Measurements from ENCODE around the gene KIF12.

KIF12 gene

DNA sequence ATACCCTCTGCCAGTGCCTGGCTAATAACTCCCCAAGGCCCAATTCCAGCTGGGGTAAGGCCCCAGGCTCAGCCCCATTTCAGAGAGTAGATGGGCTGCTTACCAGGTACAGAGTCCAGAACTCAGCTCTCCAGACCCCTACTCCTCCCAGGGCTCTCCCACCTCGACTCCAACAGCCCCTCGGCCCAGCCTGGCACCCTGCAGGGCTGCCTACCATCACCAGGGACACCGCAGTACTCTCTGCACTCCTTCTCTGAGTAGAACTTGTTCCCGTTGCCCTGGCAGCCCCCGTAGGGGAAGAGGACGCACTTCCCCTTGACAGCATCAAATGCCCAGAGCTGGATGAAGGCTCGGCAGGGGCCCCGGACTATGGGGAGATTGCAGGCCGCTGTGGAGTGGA lies 38.4 kb downstream of the KIF12 start:
- DNase-seq: no peak

DNA sequence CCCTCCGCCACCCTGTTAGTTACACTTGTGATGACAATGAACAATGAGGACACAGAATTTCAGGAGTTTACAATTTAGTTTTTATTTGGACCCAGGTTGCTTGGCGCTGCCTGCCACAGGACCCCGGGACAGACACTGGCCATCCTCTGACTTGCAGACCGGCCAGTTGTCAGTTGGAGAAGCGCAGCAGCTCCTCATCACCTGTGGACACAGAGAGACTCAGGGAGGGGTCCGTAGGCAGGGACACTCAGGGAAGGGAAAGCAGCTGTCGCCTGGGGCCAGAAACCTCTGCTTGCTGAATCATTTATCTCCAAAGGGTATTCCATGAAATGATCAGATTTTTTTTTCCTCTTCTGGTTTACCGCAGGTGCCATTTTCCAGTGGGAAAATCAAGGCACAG lies 39.0 kb downstream of the KIF12 start:
- DNase-seq: no peak

DNA sequence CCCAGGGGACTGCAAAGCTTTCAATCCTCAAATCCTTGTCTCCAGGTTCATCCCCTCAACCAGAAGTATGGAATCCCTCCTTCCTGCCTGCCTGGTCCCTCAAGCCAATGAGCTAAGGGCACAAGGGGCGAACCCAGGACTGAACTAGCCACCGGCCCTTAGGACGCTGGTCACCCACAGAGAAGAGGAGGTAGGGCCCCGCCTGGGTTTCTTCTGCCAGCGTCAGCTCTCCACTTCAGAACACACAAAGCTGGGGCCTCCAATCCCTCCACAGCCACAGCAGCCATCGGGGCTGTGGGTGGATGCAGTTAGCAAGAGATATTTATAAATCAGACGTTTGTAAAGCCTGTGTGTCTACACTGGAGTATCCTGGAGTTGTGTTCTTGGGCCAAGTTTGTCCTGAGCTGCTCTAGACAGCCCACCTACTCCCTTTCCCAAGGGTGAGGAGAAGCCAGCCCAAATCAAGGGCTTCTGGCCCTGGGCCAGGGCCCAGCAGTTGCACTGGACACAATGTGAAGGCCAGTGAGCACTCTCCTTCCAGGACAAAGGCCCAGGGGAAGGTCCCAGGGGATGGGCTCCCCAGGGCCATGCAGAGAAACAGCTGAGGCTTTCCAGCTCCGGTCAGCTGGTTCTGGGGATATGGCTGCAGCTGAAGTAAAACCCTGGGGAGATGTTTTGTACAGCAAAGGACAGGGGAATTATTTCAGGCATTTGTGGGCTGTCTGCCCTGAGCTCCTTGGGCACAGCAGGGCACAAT lies 39.9 kb downstream of the KIF12 start:
- DNase-seq: no peak

GRCh38 chr9:114058688-114059046 lies 40.4 kb downstream of the KIF12 start:
- DNase-seq: no peak

GRCh38 chr9:114057161-114057885 lies 41.8 kb downstream of the KIF12 start:
- DNase-seq: no peak

DNA sequence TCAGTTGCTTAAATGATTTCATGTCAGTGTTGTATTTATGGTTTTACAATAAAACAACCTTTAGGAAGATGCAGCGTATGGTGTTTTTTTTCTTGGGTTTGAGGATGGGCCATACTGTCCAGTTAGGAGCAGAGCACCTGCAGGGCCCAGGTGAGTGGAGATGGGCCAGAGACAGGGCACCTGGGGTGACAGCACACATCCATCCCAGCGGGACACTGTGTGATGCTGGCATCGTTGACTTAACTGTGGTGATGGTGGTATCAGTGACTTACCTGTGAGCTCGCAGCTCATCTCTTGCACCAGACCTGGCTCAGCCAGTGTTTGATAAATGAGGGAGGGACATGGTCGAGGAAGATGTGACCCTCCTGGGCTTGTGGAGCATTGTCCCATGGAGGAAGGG lies 42.6 kb downstream of the KIF12 start:
- DNase-seq: no peak

DNA sequence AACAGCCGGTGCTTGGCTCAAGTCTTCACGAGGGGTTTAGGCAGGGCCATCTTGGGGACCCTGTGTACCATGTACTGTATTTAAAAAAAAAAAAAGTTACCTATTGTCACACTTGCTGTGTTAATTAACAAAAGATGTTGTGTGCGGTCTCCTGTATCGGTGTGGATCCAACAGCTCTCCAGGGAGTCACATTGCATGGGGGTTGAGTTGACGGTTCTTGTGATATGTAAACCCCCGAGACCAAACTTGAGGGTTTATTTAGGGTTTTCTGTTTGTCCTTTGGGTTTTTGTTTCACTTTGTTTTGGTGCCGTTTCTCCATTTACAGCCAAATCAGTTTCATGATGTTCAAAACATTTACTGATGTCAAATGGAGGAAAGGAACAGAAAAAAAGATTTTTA lies 43.2 kb downstream of the KIF12 start:
- DNase-seq: no peak

GRCh38 chr9:114055061-114055460 lies 44.0 kb downstream of the KIF12 start:
- no peak for DNase-seq

DNA sequence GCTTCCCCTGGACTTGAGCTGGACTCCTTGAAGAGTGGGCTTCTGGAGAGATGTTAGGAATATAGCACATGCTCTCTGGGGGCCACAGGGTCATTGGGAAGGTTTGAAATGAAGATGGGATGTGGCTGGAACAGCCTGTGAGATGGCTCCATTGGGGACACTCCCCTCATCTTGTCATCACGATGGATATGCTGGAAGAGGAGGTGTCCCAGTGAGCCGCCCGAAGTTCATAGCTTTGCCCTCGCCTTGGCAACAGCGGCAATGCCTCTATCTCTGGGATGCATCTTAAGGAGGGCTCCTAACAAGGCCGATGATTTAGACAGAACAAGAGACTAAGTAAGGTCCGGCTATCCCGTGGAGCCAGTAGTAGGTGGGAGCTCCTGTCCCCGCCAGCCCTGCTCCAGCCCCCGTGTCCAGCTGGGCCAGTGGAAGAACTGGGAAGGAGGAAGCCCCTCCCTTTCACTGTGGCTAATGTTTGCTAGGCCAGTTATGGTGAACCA lies 44.9 kb downstream of the KIF12 start:
- DNase-seq: no peak

DNA sequence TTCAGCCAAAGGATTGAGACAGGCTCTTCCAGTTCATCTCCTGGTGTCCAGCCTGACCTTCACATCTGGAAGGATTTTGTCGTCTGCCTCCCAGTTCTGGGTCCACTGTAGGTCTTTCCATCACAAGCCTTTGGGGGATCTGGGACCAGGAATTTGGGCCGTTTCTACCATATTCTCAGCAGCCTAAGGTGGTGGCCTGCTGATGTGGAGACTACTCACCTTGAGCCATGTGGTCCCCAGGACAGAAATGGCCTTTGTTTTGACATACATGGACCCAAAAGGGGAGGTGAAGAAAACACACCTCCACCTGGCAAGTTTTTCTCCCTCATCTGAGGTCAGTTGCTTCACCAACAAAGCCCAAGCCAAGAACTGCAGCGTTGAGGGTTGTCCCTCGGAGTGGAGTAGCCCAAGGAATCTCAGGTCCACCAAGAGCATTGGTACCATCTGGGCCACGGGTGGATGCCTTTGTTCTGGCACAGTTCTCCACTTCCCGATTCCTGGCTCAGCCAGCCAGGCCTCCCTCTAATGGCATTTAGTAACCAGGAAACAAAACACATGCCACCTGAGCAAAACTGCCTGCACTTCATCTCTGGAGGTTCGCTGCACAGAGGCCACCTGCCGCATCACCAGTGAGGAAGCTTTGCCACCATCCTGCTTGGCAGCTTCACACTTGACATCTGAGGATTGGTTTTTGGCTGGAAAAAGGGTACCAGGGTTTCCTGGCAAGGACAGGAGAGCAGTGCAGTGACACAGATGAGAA lies 45.7 kb downstream of the KIF12 start:
- no peak for DNase-seq

GRCh38 chr9:114051706-114052105 lies 47.4 kb downstream of the KIF12 start:
- no peak for DNase-seq

GRCh38 chr9:114051281-114051680 lies 47.8 kb downstream of the KIF12 start:
- no peak for DNase-seq

DNA sequence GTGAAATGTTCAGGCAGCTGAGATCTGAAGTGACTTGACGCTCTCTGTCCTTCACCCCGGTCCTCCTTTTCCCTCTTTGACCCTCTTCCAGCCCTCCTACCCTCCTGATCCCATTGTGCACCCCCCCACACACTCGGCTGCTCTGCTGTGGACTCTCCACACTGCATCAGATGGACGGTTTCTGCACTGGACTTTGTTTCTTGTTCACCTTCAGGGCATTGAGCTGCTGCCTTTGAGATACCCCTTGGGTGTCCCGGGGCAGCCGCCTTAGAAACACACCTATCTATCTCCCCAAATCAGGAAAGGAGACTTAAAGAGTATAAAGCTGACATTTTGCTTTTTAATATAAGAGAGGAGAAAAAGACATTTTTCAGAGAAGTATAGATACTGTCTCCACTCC lies 48.4 kb downstream of the KIF12 start:
- no peak for DNase-seq

DNA sequence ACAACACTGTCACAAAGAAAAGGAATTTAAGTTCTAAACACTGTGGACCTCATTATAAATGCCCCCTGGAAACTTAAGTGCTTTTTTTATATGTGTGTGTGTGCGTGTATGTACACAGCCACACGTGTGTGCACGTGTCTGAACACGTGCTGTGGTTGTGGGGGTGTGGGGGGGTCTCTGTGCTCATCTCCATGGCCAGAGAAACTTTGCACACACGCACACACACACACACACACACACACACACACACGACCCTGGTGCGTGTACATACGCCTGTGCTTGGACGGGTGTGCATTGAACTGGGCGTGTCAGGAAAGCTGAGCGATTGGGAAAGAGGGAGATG lies 48.9 kb downstream of the KIF12 start:
- DNase-seq: no peak

- DNase-seq: no peak
Measured at GRCh38 chr9:114049441-114050225, 49.5 kb downstream of the KIF12 start.

DNA sequence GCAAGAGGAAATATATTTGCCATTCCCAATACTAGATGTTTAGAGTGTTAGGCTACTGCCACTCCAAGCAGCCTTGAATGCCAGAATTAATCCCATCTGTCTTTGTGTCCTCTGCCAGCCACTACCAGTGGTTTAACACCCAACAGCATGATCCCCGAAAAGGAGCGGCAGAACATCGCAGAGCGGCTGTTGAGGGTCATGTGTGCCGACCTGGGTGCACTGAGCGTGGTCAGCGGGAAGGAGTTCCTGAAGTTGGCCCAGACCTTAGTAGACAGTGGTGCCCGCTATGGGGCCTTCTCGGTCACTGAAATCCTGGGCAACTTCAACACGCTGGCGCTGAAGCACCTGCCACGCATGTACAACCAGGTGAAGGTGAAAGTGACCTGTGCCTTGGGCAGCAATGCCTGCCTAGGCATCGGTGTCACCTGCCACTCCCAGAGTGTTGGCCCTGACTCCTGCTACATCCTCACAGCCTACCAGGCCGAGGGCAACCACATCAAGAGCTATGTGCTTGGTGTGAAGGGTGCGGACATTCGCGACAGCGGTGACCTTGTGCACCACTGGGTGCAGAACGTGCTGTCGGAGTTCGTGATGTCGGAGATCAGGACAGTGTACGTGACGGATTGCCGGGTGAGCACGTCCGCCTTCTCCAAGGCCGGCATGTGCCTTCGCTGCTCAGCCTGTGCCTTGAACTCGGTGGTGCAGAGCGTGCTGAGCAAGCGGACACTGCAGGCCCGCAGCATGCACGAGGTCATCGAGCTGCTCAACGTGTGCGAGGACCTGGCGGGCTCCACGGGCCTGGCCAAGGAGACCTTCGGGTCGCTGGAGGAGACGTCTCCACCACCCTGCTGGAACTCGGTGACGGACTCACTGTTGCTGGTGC lies 50.3 kb downstream of the KIF12 start:
- no peak for DNase-seq

- peak; percentile 12 for DNase-seq
Measured at GRCh38 chr9:114047717-114048116, 51.4 kb downstream of the KIF12 start.

- DNase-seq: no peak
Measured at GRCh38 chr9:114046875-114047274, 52.2 kb downstream of the KIF12 start.

- DNase-seq: no peak
Measured at GRCh38 chr9:114046237-114046755, 52.8 kb downstream of the KIF12 start.

- DNase-seq: peak; percentile 37
Measured at GRCh38 chr9:114043660-114044059, 55.4 kb downstream of the KIF12 start.

Measured in NCI-H526 treated with DMSO at 0.1 percent for 48 hours (cell line).